Neural progenitor cell (in vitro differentiated cells): Measurements from ENCODE around the gene ADK.

Experiments
- CTCF ChIP-seq: fragments of 200-600 bp; sonication (generic); IDR thresholded peaks from 2 replicates; pipeline ENCODE4 v1.5.1; 2017; ENCODE audit warnings: antibody characterized with exemption, mild to moderate bottlenecking
- EZH2 ChIP-seq: fragments of 200-600 bp; sonication (generic); IDR thresholded peaks from 2 replicates; pipeline ENCODE4 v1.6.1; 2017; ENCODE audit warnings: antibody characterized with exemption, mild to moderate bottlenecking, moderate library complexity

- TF ChIP-seq CTCF (no peak), EZH2 (no peak)
These were observed 518.2 kb downstream of the ADK start for GRCh38 chr10:74669210-74669609.
